ENCODE measurements around the gene POFUT2.

The POFUT2 gene

DNA sequence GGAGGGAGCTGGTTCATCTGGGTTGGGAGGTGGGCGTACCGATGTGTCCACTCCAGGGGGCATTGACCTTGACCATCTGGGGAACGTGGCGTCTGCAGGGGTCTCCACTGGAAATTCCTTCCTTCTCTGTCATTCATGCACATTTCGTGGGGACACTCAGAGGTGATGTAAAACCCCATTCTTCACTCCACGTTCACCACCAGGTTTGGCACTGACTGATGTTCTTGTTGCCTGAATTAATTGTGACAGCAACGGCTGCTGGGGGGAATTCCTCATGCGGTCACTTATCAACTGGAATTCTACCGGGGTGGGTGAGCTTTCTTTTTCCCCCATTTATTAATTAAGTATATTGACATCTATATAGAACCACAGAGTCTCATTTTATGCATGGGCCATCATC lies 18.1 kb upstream of the POFUT2 start:
- no peaks in the 10 kb centered on the region for H3K27me3 ChIP-seq (ENCODE audit: insufficient read depth, low read length, poor library complexity)
- H2BK120ac ChIP-seq (ENCODE audit: low read depth, low read length), result no peak overlapping the region
- no peak overlapping the region for H4K5ac ChIP-seq (ENCODE audit: low read length)
- H3K9ac ChIP-seq (ENCODE audit: low read length), result no peak overlapping the region
- no peak overlapping the region for H2BK5ac ChIP-seq (ENCODE audit: low read length)
- no peak overlapping the region for H3K4me2 ChIP-seq (ENCODE audit: low read length)
- no peaks in the 10 kb centered on the region for H3K4me1 ChIP-seq (ENCODE audit: control insufficient read depth, low read depth, low read length)
- H3K79me1 ChIP-seq (ENCODE audit: low read length), result no peaks in the 10 kb centered on the region
- WGBS (ENCODE audit: extremely low coverage, insufficient coverage, low lambda C conversion rate), result no CpG with 5 or more reads among the region's 9 CpGs
- H3K4me3 ChIP-seq (ENCODE audit: low read length), result no peak overlapping the region
- H3K36me3 ChIP-seq (ENCODE audit: control insufficient read depth, insufficient read depth, low read length), result no peaks in the 10 kb centered on the region
- no peak overlapping the region for H3K23ac ChIP-seq (ENCODE audit: low read length)
- no peak overlapping the region for H2AK5ac ChIP-seq (ENCODE audit: low read length)
- H3K79me2 ChIP-seq (ENCODE audit: control insufficient read depth, insufficient read depth, low read length), result no peaks in the 10 kb centered on the region
- H3K56ac ChIP-seq (ENCODE audit: low read length), result no peak overlapping the region
- no peak overlapping the region for H2BK15ac ChIP-seq (replicated peaks; ENCODE audit: low read depth)
- no peak for DNase-seq
- no peak overlapping the region for H3K18ac ChIP-seq (ENCODE audit: low read length)
- no peak overlapping the region for H3K27ac ChIP-seq (ENCODE audit: low read depth, low read length)
- H4K8ac ChIP-seq (ENCODE audit: low read depth, low read length), result no peak overlapping the region
- H3K4ac ChIP-seq (ENCODE audit: low read depth, low read length), result no peak overlapping the region

DNA sequence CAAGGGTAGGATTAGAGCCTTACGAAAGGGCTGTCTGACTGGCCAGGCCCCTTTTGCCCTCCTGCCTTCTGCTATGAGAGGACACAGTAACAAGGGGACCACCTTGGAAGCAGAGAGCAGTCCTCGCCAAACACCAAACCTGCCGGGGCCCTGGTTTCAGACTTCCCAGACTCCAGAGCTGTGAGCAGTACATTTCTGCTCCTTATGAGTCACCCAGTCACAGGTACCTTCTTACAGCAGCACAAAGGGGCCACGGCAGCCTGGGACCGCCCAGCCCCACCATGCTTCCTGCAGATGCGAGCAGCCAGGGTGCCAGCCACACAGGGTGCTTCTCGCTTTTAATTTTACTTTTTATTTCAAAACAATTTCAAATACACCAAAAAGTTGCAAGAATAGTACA lies 17.2 kb upstream of the POFUT2 start:
- no peak overlapping the region for H3K4me2 ChIP-seq (ENCODE audit: low read length)
- H2AK5ac ChIP-seq (ENCODE audit: low read length), result no peak overlapping the region
- H3K56ac ChIP-seq (ENCODE audit: low read length), result no peak overlapping the region
- no peak overlapping the region for H4K8ac ChIP-seq (ENCODE audit: low read depth, low read length)
- H3K36me3 ChIP-seq (ENCODE audit: control insufficient read depth, insufficient read depth, low read length), result no peaks in the 10 kb centered on the region
- no peak for DNase-seq
- no peak overlapping the region for H3K4ac ChIP-seq (ENCODE audit: low read depth, low read length)
- WGBS (ENCODE audit: extremely low coverage, insufficient coverage, low lambda C conversion rate), result no CpG with 5 or more reads among the region's 7 CpGs
- H3K4me1 ChIP-seq (ENCODE audit: control insufficient read depth, low read depth, low read length), result no peaks in the 10 kb centered on the region
- no peak overlapping the region for H3K23ac ChIP-seq (ENCODE audit: low read length)
- no peak overlapping the region for H3K18ac ChIP-seq (ENCODE audit: low read length)
- H2BK5ac ChIP-seq (ENCODE audit: low read length), result no peak overlapping the region
- no peaks in the 10 kb centered on the region for H3K27me3 ChIP-seq (ENCODE audit: insufficient read depth, low read length, poor library complexity)
- no peak overlapping the region for H2BK15ac ChIP-seq (replicated peaks; ENCODE audit: low read depth)
- H2BK120ac ChIP-seq (ENCODE audit: low read depth, low read length), result no peak overlapping the region
- H3K9ac ChIP-seq (ENCODE audit: low read length), result no peak overlapping the region
- H3K4me3 ChIP-seq (ENCODE audit: low read length), result no peak overlapping the region
- no peaks in the 10 kb centered on the region for H3K79me2 ChIP-seq (ENCODE audit: control insufficient read depth, insufficient read depth, low read length)
- no peaks in the 10 kb centered on the region for H3K79me1 ChIP-seq (ENCODE audit: low read length)
- H3K27ac ChIP-seq (ENCODE audit: low read depth, low read length), result no peak overlapping the region
- H4K5ac ChIP-seq (ENCODE audit: low read length), result no peak overlapping the region

DNA sequence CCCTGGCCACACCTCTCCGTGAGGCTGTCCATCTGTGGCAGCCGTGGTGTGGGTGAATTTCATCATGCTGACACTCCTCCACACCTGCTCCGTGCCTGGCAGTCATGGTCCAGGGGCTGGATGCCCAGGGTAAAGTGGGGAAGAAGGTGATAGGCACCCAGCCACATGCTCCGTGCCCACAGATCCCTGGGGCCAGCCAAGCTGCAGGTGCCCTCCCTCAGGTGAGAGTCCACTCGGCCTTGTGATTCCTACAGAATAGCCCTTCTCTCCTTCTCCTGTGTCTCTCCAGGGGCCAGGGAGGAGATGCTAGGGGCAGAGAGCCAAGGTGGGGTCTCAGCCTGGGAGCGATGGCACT lies 16.8 kb upstream of the POFUT2 start:
- no peak overlapping the region for H3K27ac ChIP-seq (ENCODE audit: low read depth, low read length)
- DNase-seq, result no peak
- no peak overlapping the region for H3K4ac ChIP-seq (ENCODE audit: low read depth, low read length)
- no peak overlapping the region for H3K18ac ChIP-seq (ENCODE audit: low read length)
- H2BK5ac ChIP-seq (ENCODE audit: low read length), result no peak overlapping the region
- H3K9ac ChIP-seq (ENCODE audit: low read length), result no peak overlapping the region
- H3K27me3 ChIP-seq (ENCODE audit: insufficient read depth, low read length, poor library complexity), result no peaks in the 10 kb centered on the region
- no CpG with 5 or more reads among the region's 6 CpGs for WGBS (ENCODE audit: extremely low coverage, insufficient coverage, low lambda C conversion rate)
- no peak overlapping the region for H3K4me2 ChIP-seq (ENCODE audit: low read length)
- H4K8ac ChIP-seq (ENCODE audit: low read depth, low read length), result no peak overlapping the region
- no peaks in the 10 kb centered on the region for H3K4me1 ChIP-seq (ENCODE audit: control insufficient read depth, low read depth, low read length)
- no peak overlapping the region for H3K56ac ChIP-seq (ENCODE audit: low read length)
- H3K23ac ChIP-seq (ENCODE audit: low read length), result no peak overlapping the region
- no peak overlapping the region for H2BK120ac ChIP-seq (ENCODE audit: low read depth, low read length)
- H2AK5ac ChIP-seq (ENCODE audit: low read length), result no peak overlapping the region
- H3K79me1 ChIP-seq (ENCODE audit: low read length), result no peaks in the 10 kb centered on the region
- no peaks in the 10 kb centered on the region for H3K79me2 ChIP-seq (ENCODE audit: control insufficient read depth, insufficient read depth, low read length)
- no peak overlapping the region for H2BK15ac ChIP-seq (replicated peaks; ENCODE audit: low read depth)
- H3K4me3 ChIP-seq (ENCODE audit: low read length), result no peak overlapping the region
- H3K36me3 ChIP-seq (ENCODE audit: control insufficient read depth, insufficient read depth, low read length), result no peaks in the 10 kb centered on the region
- H4K5ac ChIP-seq (ENCODE audit: low read length), result no peak overlapping the region

DNA sequence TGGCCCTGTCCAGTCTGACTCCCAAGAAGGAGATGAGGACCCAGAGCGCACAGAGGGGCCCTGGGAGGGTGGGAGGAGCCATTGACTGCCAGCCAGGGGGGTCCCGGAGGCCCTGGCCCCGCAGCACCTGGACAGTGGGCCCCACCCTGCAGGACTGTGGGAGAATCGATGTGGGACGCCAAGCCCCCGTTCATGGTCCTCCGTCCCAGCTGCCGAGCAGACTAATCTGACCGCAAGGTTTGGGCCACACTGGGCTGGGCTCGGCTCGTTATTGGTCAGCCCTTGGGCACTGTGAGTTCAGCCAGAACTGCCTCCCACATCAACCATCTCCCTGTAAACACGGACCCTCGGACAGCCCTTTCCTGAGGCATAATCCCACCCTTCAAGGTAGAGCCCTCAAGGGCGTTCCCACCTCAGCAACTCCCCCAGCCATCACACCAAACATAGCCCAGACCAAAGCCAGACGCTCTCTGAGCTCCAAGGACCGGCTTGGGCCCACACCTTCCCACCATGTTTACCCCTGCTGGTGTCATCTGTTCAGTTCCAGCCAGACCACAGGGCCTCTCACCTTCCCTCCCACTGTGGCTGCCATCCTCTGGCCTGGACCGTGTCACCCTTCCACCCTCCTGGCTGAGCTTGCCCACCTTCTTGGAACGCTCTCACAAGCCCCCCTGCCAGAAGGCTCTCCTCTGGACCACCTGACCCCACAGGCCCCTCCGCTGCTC lies 16.2 kb upstream of the POFUT2 start:
- no peaks in the 10 kb centered on the region for H3K4me1 ChIP-seq (ENCODE audit: control insufficient read depth, low read depth, low read length)
- no CpG with 5 or more reads among the region's 19 CpGs for WGBS (ENCODE audit: extremely low coverage, insufficient coverage, low lambda C conversion rate)

DNA sequence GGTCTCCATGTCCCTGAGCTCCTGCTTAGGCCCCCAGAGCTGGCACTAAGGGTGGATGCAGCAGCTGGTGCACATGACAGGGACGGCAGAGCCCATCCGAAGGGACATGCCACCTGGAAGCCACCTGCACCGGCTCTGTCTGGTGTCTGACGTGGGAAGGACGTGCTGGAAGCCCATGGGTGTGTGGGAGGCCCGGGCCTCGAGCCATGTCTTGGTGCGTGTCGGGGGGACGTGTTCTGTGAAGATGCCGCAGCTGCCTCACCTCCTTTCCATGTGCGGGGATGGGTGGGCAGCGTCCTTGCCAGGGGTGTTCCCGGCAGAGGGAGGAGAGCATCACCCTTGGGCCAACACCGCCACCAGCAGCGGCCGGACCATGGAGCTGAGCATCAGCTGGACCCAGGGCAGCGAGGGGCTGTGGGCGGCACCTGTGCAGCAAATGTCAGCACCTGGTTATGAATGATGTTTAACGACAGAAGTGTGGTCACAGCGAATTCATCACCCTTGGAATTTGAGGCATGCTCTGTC lies 15.5 kb upstream of the POFUT2 start:
- Histone ChIP-seq H3K23ac (ENCODE audit: low read length) (no peak overlapping the region), H3K27ac (ENCODE audit: low read depth, low read length) (no peak overlapping the region), H2AK5ac (ENCODE audit: low read length) (no peak overlapping the region), H2BK15ac (replicated peaks; ENCODE audit: low read depth) (no peak overlapping the region), H3K79me2 (ENCODE audit: control insufficient read depth, insufficient read depth, low read length) (no peaks in the 10 kb centered on the region), H3K18ac (ENCODE audit: low read length) (no peak overlapping the region), H3K4ac (ENCODE audit: low read depth, low read length) (no peak overlapping the region), H3K4me3 (ENCODE audit: low read length) (no peak overlapping the region), H3K36me3 (ENCODE audit: control insufficient read depth, insufficient read depth, low read length) (no peaks in the 10 kb centered on the region), H3K79me1 (ENCODE audit: low read length) (no peaks in the 10 kb centered on the region), H3K56ac (ENCODE audit: low read length) (no peak overlapping the region), H4K8ac (ENCODE audit: low read depth, low read length) (no peak overlapping the region), H3K4me1 (ENCODE audit: control insufficient read depth, low read depth, low read length) (no peaks in the 10 kb centered on the region), H4K5ac (ENCODE audit: low read length) (no peak overlapping the region), H2BK120ac (ENCODE audit: low read depth, low read length) (no peak overlapping the region), H3K9ac (ENCODE audit: low read length) (no peak overlapping the region), H2BK5ac (ENCODE audit: low read length) (no peak overlapping the region), H3K4me2 (ENCODE audit: low read length) (no peak overlapping the region), H3K27me3 (ENCODE audit: insufficient read depth, low read length, poor library complexity) (no peaks in the 10 kb centered on the region)
- WGBS (ENCODE audit: extremely low coverage, insufficient coverage, low lambda C conversion rate), result no CpG with 5 or more reads among the region's 21 CpGs
- DNase-seq, result no peak

More for the DNA sequence above, 16.2 kb upstream of the POFUT2 start:
- H2BK5ac ChIP-seq (ENCODE audit: low read length), result no peak overlapping the region
- H3K4me2 ChIP-seq (ENCODE audit: low read length), result no peak overlapping the region
- no peak overlapping the region for H3K4ac ChIP-seq (ENCODE audit: low read depth, low read length)
- H3K27ac ChIP-seq (ENCODE audit: low read depth, low read length), result no peak overlapping the region
- H3K4me3 ChIP-seq (ENCODE audit: low read length), result no peak overlapping the region
- no peaks in the 10 kb centered on the region for H3K79me1 ChIP-seq (ENCODE audit: low read length)
- H3K23ac ChIP-seq (ENCODE audit: low read length), result no peak overlapping the region
- H3K18ac ChIP-seq (ENCODE audit: low read length), result no peak overlapping the region
- no peak overlapping the region for H2BK15ac ChIP-seq (replicated peaks; ENCODE audit: low read depth)
- H4K5ac ChIP-seq (ENCODE audit: low read length), result no peak overlapping the region
- DNase-seq, result no peak
- H2BK120ac ChIP-seq (ENCODE audit: low read depth, low read length), result no peak overlapping the region
- H3K56ac ChIP-seq (ENCODE audit: low read length), result no peak overlapping the region
- no peak overlapping the region for H4K8ac ChIP-seq (ENCODE audit: low read depth, low read length)
- no peaks in the 10 kb centered on the region for H3K79me2 ChIP-seq (ENCODE audit: control insufficient read depth, insufficient read depth, low read length)
- no peaks in the 10 kb centered on the region for H3K27me3 ChIP-seq (ENCODE audit: insufficient read depth, low read length, poor library complexity)
- no peak overlapping the region for H3K9ac ChIP-seq (ENCODE audit: low read length)
- H2AK5ac ChIP-seq (ENCODE audit: low read length), result no peak overlapping the region
- H3K36me3 ChIP-seq (ENCODE audit: control insufficient read depth, insufficient read depth, low read length), result no peaks in the 10 kb centered on the region

Data from mesendoderm (in vitro differentiated cells).